ACC112 (cell line): ENCODE results near the gene USP34.

Source experiments
- H2AFZ ChIP-seq: fragments of 200-600 bp; sonication (generic); one replicate; pipeline ENCODE4 v1.6.0; 2017; ENCODE audit warnings: antibody characterized with exemption, low read length; ENCODE audit not compliant: unreplicated experiment
- H3K27ac ChIP-seq: fragments of 200-600 bp; sonication (generic); 2 replicates; pipeline ENCODE4 v1.5.1; 2014; ENCODE audit warnings: low read depth, mild to moderate bottlenecking, antibody characterized with exemption, low read length, moderate library complexity
- H3K27me3 ChIP-seq: fragments of 200-600 bp; sonication (generic); 2 replicates; pipeline ENCODE4 v1.6.1; 2014; ENCODE audit warnings: mild to moderate bottlenecking, antibody characterized with exemption, low read length, moderate library complexity, mixed read lengths; ENCODE audit not compliant: insufficient read depth
- H3K36me3 ChIP-seq: fragments of 200-600 bp; sonication (generic); 2 replicates; pipeline ENCODE4 v1.6.1; 2016; ENCODE audit warnings: mild to moderate bottlenecking, antibody characterized with exemption, low read length, moderate library complexity, mixed read lengths; ENCODE audit not compliant: insufficient read depth
- H3K4me1 ChIP-seq: fragments of 200-600 bp; sonication (generic); one replicate; pipeline ENCODE4 v1.6.1; 2016; ENCODE audit warnings: low read length, mixed read lengths; ENCODE audit not compliant: insufficient read depth, unreplicated experiment, control insufficient read depth
- H3K4me3 ChIP-seq: fragments of 200-600 bp; sonication (generic); 2 replicates; pipeline ENCODE4 v1.5.1; 2014; ENCODE audit warnings: mild to moderate bottlenecking, low read depth, low read length
- H3K79me2 ChIP-seq: fragments of 200-600 bp; sonication (generic); one replicate; pipeline ENCODE4 v1.6.0; 2016; ENCODE audit warnings: low read length; ENCODE audit not compliant: control insufficient read depth, unreplicated experiment, insufficient read depth

USP34 gene

GRCh38 chr2:61443342-61444041, 27.4 kb downstream of the USP34 start:
- Histone ChIP-seq H3K4me3 (no peak overlapping the region), H3K79me2 (peaks cover 86% of the 10 kb centered on the region), H2AFZ (no peak overlapping the region), H3K27me3 (no peaks in the 10 kb centered on the region), H3K4me1 (no peaks in the 10 kb centered on the region), H3K27ac (no peak overlapping the region), H3K36me3 (no peaks in the 10 kb centered on the region; the same call in 1 of the 2 replicates)

- Histone ChIP-seq H3K4me3 (no peak overlapping the region), H3K79me2 (peaks cover 91% of the 10 kb centered on the region), H3K27me3 (no peaks in the 10 kb centered on the region), H3K36me3 (no peaks in the 10 kb centered on the region; the same call in 1 of the 2 replicates), H3K4me1 (peaks cover 8% of the 10 kb centered on the region), H2AFZ (no peak overlapping the region), H3K27ac (no peak overlapping the region)
Observed at GRCh38 chr2:61439241-61440002, 31.5 kb downstream of the USP34 start.

- Histone ChIP-seq H3K27me3 (no peaks in the 10 kb centered on the region), H3K4me3 (no peak overlapping the region), H3K36me3 (no peaks in the 10 kb centered on the region), H2AFZ (no peak overlapping the region), H3K4me1 (peaks cover 8% of the 10 kb centered on the region), H3K27ac (no peak overlapping the region), H3K79me2 (peaks cover 92% of the 10 kb centered on the region)
Observed at GRCh38 chr2:61438670-61439069, 32.2 kb downstream of the USP34 start.

DNA sequence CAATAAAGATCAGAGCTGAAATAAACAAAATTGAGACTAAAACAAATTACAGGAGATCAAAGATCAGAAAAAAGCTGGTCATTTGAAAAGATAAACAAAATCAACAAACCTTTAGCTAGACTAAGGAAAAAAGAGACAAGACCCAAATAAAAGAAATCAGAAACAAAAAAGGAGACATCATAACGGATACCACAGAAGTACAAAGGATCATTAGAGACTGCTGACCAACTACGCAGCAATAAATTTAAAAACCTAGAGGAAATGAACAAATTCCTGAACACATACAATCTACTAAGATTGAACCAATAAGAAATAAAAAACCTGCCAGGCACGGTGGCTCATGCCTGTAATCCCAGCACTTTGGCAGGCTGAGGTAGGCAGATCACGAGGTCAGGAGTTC, 33.7 kb downstream of the USP34 start:
- Histone ChIP-seq H3K36me3 (no peaks in the 10 kb centered on the region), H3K27ac (no peak overlapping the region), H3K4me3 (no peak overlapping the region), H3K4me1 (peaks cover 8% of the 10 kb centered on the region), H3K27me3 (no peaks in the 10 kb centered on the region), H2AFZ (no peak overlapping the region), H3K79me2 (peaks cover 90% of the 10 kb centered on the region)

DNA sequence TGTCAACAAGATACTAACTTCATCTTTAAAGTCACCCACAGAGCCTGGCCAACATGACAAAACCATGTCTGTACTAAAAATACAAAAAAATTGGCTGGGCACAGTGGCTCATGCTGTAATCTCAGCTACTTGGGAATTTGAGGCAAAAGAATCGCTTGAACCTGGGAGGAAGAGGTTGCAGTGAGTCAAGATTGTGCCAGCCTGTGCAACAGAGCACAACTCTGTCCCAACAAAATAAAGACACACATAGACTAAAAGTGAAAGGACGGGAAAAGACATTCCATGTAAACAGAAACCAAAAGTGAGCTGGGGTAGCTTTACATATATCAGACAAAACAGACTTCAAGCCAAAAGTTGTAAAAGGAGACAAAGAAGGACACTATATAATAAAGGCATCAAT, 34.8 kb downstream of the USP34 start:
- H3K27ac ChIP-seq: no peak overlapping the region
- H3K36me3 ChIP-seq: no peaks in the 10 kb centered on the region
- no peak overlapping the region for H2AFZ ChIP-seq
- H3K4me3 ChIP-seq: peak overlapping the region; percentile 12; the same call in 1 of the 2 replicates
- H3K4me1 ChIP-seq: peaks cover 8% of the 10 kb centered on the region
- peaks cover 87% of the 10 kb centered on the region for H3K79me2 ChIP-seq
- H3K27me3 ChIP-seq: no peaks in the 10 kb centered on the region

GRCh38 chr2:61435291-61435690, 35.6 kb downstream of the USP34 start:
- H3K27me3 ChIP-seq: no peaks in the 10 kb centered on the region
- H3K36me3 ChIP-seq: no peaks in the 10 kb centered on the region
- peaks cover 8% of the 10 kb centered on the region for H3K4me1 ChIP-seq
- H3K27ac ChIP-seq: no peak overlapping the region
- H2AFZ ChIP-seq: no peak overlapping the region
- peaks cover 91% of the 10 kb centered on the region for H3K79me2 ChIP-seq
- H3K4me3 ChIP-seq: no peak overlapping the region

DNA sequence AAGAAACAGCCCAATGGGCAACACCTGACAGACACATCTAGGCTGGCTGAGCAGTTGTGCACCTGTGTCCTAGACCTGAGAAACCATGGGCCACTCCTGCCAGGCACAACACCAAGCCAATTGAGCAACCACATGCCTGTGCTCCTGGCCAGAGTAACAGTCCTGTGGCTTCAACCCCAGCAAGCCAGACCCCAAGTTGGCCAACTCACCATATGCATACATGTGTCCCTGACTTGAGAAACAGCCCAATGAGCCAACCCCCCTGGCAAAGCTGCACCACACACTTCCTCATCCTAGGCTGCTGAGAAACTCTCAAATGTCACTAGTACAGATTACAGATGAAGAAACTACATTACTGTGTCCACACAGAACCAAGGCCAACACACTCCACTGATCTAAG, 36.6 kb downstream of the USP34 start:
- Histone ChIP-seq H3K79me2 (peaks cover 86% of the 10 kb centered on the region), H3K4me3 (no peak overlapping the region), H3K36me3 (no peaks in the 10 kb centered on the region), H3K4me1 (peaks cover 8% of the 10 kb centered on the region), H3K27ac (no peak overlapping the region), H3K27me3 (no peaks in the 10 kb centered on the region), H2AFZ (no peak overlapping the region)

DNA sequence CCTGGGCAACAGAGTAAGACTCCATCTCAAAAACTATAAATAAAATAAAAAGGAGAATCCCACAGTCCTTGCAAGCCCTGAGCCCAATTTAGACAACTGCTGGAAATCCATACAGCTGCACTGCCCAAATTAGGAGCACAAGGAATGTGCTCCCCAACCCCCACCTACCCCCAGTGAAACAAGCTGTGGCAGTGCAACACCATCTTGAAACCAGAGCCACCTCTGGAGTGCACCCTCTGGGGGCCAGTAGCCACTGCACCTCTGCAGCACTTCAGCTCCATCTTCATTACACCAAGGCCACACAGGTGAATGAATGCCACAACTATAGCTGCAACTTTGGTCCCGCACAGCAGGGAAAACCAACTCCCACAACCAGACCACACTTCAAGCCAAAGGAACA, 37.3 kb downstream of the USP34 start:
- peaks cover 80% of the 10 kb centered on the region for H3K79me2 ChIP-seq
- H3K4me1 ChIP-seq: peaks cover 8% of the 10 kb centered on the region
- H3K27ac ChIP-seq: no peak overlapping the region
- no peaks in the 10 kb centered on the region for H3K27me3 ChIP-seq
- H3K36me3 ChIP-seq: no peaks in the 10 kb centered on the region
- H2AFZ ChIP-seq: no peak overlapping the region
- no peak overlapping the region for H3K4me3 ChIP-seq

GRCh38 chr2:61432990-61433389, 37.9 kb downstream of the USP34 start:
- no peak overlapping the region for H3K27ac ChIP-seq
- no peaks in the 10 kb centered on the region for H3K27me3 ChIP-seq
- H3K36me3 ChIP-seq: no peaks in the 10 kb centered on the region
- no peak overlapping the region for H2AFZ ChIP-seq
- H3K4me3 ChIP-seq: no peak overlapping the region
- peaks cover 8% of the 10 kb centered on the region for H3K4me1 ChIP-seq
- peaks cover 80% of the 10 kb centered on the region for H3K79me2 ChIP-seq

- no peak overlapping the region for H3K27ac ChIP-seq
Observed at GRCh38 chr2:61431345-61431744, 39.5 kb downstream of the USP34 start.

More at GRCh38 chr2:61431345-61431744, 39.5 kb downstream of the USP34 start:
- Histone ChIP-seq H2AFZ (no peak overlapping the region), H3K79me2 (peaks cover 80% of the 10 kb centered on the region), H3K36me3 (no peaks in the 10 kb centered on the region), H3K27me3 (no peaks in the 10 kb centered on the region), H3K4me3 (no peak overlapping the region), H3K4me1 (peaks cover 2% of the 10 kb centered on the region)
